ENCODE measurements around the gene ZNF319. TPM values are rescaled to one million over a fixed set of nuclear protein-coding genes. Genes with fewer than 3 reads are reported as not detected.

ZNF319 gene
- total and polyA plus RNA-seq, 10 of the 15 experiments (the other 5 are each of a cell fraction or from before 2014, with no cell fraction given), result 0.29 to 7.4 (median 1.7) TPM

DNA sequence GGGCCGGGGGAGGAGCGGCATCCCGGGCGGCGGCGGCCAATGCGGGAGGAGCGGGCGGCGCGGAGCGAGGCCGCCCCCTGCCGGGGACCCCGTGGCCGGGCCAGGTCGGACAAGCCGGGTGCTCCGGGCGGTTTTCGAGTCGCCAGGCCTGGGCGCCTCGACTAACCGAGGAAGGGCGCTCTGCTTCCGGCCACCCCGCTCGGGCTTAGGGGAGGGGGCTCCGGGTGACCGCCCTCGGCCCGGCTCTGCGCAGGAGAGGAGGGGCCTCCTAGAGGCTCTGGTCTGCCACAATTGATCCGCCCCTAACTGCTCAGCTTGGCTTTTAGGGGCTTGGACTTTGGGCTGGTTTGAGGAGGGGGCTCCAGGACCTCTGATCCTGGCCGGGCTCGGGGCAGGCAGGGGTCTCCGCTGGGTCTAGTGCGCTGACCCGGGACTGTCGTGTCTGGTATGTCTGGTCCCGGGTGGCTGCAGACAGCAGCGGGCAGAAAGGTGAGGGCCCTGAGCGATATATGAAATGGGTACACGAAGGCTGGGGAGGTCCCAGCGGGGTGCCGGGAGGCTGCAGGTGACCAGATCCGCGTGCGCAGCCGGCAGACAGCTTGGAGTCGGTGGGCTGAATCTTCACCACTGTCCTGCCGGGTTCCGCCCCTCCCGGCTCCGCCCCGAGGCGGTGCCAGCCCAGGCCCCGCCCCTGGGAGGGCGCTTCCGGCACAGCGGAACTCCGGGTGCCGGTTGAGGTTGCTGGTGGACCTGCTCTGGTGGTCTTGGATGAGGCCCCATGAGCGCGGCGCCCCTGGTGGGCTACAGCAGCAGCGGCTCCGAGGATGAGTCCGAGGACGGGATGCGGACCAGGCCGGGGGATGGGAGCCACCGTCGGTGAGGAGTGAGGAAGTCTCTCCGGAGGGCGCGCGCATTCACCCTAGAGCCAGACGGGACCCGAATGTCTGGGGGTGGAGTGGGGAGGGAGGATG, 519 bp upstream of the ZNF319 start, which contains the start of gene USB1 (continued):
- TF ChIP-seq TAF1 (IDR thresholded peaks at IDR 0.05; ENCODE audit: borderline replicate concordance, low read depth, low read length) (peak; percentile 48; the same call in 1 of the 2 replicates), ETV6 (conservative IDR thresholded peaks at IDR 0.05 in 1 of 2, IDR thresholded peaks at IDR 0.05 in 1 of 2; ENCODE audit: borderline replicate concordance in 1 of 2, low read depth in 1 of 2) (no peak), NRF1 (conservative IDR thresholded peaks at IDR 0.05; ENCODE audit: low read depth, low read length) (peak; percentile 28; the same call in 1 of the 2 replicates), ZNF24 (IDR thresholded peaks at IDR 0.05) (no peak), HDAC6 (IDR thresholded peaks at IDR 0.05; ENCODE audit: unreplicated experiment) (no peak), RFX5 (IDR thresholded peaks at IDR 0.05; ENCODE audit: low read depth, low read length) (no peak), PML (IDR thresholded peaks at IDR 0.05; ENCODE audit: low read length) (peak; percentile 80; the same call in 1 of the 2 replicates), EZH2 (IDR thresholded peaks at IDR 0.05; ENCODE audit: borderline replicate concordance, control insufficient read depth, low read depth, low read length) (no peak), CHD4 (IDR thresholded peaks at IDR 0.05) (no peak), NFYB (IDR thresholded peaks at IDR 0.05; ENCODE audit: insufficient read depth, low read depth, low read length) (peak; percentile 22; the same call in 1 of the 2 replicates), CBFB (IDR thresholded peaks at IDR 0.05; ENCODE audit: low read depth) (no peak), RAD21 (IDR thresholded peaks at IDR 0.05; ENCODE audit: insufficient read depth, low read depth, low read length) (peak; percentile 56; the same call in 1 of the 2 replicates), CHD2 (IDR thresholded peaks at IDR 0.05; ENCODE audit: borderline replicate concordance, low read depth, low read length) (no peak), EED (IDR thresholded peaks at IDR 0.05; ENCODE audit: low read depth) (0 out of 2 replicates have a peak, but pooled peaks have one; percentile 19), POLR2AphosphoS5 (IDR thresholded peaks at IDR 0.05; ENCODE audit: low read length) (peak; percentile 70), STAT3 (IDR thresholded peaks at IDR 0.05; ENCODE audit: low read depth, low read length) (no peak)
- TF ChIP-seq, protein P1, sequence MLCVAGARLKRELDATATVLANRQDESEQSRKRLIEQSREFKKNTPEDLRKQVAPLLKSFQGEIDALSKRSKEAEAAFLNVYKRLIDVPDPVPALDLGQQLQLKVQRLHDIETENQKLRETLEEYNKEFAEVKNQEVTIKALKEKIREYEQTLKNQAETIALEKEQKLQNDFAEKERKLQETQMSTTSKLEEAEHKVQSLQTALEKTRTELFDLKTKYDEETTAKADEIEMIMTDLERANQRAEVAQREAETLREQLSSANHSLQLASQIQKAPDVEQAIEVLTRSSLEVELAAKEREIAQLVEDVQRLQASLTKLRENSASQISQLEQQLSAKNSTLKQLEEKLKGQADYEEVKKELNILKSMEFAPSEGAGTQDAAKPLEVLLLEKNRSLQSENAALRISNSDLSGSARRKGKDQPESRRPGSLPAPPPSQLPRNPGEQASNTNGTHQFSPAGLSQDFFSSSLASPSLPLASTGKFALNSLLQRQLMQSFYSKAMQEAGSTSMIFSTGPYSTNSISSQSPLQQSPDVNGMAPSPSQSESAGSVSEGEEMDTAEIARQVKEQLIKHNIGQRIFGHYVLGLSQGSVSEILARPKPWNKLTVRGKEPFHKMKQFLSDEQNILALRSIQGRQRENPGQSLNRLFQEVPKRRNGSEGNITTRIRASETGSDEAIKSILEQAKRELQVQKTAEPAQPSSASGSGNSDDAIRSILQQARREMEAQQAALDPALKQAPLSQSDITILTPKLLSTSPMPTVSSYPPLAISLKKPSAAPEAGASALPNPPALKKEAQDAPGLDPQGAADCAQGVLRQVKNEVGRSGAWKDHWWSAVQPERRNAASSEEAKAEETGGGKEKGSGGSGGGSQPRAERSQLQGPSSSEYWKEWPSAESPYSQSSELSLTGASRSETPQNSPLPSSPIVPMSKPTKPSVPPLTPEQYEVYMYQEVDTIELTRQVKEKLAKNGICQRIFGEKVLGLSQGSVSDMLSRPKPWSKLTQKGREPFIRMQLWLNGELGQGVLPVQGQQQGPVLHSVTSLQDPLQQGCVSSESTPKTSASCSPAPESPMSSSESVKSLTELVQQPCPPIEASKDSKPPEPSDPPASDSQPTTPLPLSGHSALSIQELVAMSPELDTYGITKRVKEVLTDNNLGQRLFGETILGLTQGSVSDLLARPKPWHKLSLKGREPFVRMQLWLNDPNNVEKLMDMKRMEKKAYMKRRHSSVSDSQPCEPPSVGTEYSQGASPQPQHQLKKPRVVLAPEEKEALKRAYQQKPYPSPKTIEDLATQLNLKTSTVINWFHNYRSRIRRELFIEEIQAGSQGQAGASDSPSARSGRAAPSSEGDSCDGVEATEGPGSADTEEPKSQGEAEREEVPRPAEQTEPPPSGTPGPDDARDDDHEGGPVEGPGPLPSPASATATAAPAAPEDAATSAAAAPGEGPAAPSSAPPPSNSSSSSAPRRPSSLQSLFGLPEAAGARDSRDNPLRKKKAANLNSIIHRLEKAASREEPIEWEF (IDR thresholded peaks at IDR 0.05; ENCODE audit: insufficient replicate concordance, low read depth, low read length), result no peak
- TF ChIP-seq, protein P2, sequence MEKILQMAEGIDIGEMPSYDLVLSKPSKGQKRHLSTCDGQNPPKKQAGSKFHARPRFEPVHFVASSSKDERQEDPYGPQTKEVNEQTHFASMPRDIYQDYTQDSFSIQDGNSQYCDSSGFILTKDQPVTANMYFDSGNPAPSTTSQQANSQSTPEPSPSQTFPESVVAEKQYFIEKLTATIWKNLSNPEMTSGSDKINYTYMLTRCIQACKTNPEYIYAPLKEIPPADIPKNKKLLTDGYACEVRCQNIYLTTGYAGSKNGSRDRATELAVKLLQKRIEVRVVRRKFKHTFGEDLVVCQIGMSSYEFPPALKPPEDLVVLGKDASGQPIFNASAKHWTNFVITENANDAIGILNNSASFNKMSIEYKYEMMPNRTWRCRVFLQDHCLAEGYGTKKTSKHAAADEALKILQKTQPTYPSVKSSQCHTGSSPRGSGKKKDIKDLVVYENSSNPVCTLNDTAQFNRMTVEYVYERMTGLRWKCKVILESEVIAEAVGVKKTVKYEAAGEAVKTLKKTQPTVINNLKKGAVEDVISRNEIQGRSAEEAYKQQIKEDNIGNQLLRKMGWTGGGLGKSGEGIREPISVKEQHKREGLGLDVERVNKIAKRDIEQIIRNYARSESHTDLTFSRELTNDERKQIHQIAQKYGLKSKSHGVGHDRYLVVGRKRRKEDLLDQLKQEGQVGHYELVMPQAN (conservative IDR thresholded peaks at IDR 0.05), result no peak
- TF ChIP-seq, protein P3, sequence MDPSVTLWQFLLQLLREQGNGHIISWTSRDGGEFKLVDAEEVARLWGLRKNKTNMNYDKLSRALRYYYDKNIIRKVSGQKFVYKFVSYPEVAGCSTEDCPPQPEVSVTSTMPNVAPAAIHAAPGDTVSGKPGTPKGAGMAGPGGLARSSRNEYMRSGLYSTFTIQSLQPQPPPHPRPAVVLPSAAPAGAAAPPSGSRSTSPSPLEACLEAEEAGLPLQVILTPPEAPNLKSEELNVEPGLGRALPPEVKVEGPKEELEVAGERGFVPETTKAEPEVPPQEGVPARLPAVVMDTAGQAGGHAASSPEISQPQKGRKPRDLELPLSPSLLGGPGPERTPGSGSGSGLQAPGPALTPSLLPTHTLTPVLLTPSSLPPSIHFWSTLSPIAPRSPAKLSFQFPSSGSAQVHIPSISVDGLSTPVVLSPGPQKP (IDR thresholded peaks at IDR 0.05; ENCODE audit: low read depth, low read length), result peak; percentile 69; the same call in 1 of the 2 replicates

Measured in GM12878 (cell line).